Ascending aorta (tissue), 2 donors: ENCODE data around the gene TBC1D8. TPM values are rescaled to one million over a fixed set of nuclear protein-coding genes. Genes with fewer than 3 reads are reported as not detected.
A peak's percentile ranks its signal among the peaks of the same experiment; 100 is the strongest.
"Not testable (repeated sequence)": the region's sequence is repeated elsewhere in the genome, so short reads cannot be mapped to it uniquely, and the experiment has no call there.

ENCODE experiments used
- DNase-seq, 2 donors: peaks; one replicate each; pipeline ENCODE4 v3.0.0-alpha.2; 2019; ENCODE audit warnings: low spot score in 2 of 2
- H3K27ac ChIP-seq, 2 donors: fragments of 200-600 bp; sonication (generic); one replicate each; pipeline ENCODE4 v1.5.1; 2016 to 2017; ENCODE audit warnings: mild to moderate bottlenecking in 1 of 2
- H3K27me3 ChIP-seq: fragments of 200-600 bp; sonication (generic); one replicate; pipeline ENCODE4 v1.5.1; 2017
- H3K36me3 ChIP-seq, 2 donors: fragments of 200-600 bp; sonication (generic); one replicate each; pipeline ENCODE4 v1.5.1; 2016
- H3K4me1 ChIP-seq, 2 donors: fragments of 200-600 bp; sonication (generic); one replicate each; pipeline ENCODE4 v1.5.1; 2016 to 2017; ENCODE audit warnings: mild to moderate bottlenecking in 1 of 2
- H3K4me3 ChIP-seq, 2 donors: fragments of 200-600 bp; sonication (generic); one replicate each; pipeline ENCODE4 v1.5.1; 2016 to 2017; ENCODE audit warnings: mild to moderate bottlenecking in 1 of 2
- H3K9me3 ChIP-seq, 2 donors: fragments of 200-600 bp; sonication (generic); one replicate each; pipeline ENCODE4 v1.5.1; 2016
- intact Hi-C: fragments of 100-400 bp; cut with DNase I; formaldehyde crosslinking; loops from one replicate; pipeline ENCODE4 v1.15.1; 2023
- total RNA-seq: library from RNA; depleted of rRNA; stranded (reverse); fragments of >200 nt; gene quantifications from one replicate; pipeline ENCODE4 v1.1.0, GENCODE V29; 2016
- TF ChIP-seq, protein P1 (sequence below), 3 experiments: fragments of 200-600 bp in 2 of 3; fragments of 450-650 bp in 1 of 3; sonication (generic) in 2 of 3; IDR thresholded peaks; one replicate each; pipeline ENCODE4 v1.5.1; 2016 to 2019; ENCODE audit warnings: antibody characterized with exemption in 3 of 3, mild to moderate bottlenecking in 1 of 3, moderate library complexity in 1 of 3

Gene TBC1D8
- total RNA-seq, 1 donor from 2014 or later: 17.8 TPM

DNA sequence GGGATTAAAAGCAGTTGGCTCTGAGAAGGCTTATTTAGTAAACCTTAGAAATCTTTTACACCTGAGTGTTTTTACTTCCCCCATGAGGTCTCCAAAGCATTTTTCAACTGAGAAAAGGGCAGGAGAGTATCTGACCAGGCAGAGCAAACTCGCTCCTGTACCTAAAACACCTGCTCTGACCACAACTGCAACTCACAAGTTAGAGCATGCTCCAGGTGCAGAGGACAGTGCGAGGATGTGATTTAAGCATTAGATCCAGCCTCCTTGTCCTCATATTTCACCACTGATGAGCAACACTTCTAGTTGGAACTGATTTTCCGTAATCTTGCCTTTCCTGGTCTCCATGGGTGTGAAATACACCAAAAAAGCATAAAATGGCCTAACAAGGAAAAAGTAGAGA, 34.5 kb upstream of the TBC1D8 start:
- Histone ChIP-seq H3K27ac (no peak overlapping the region), H3K27me3 (no peaks in the 10 kb centered on the region), H3K4me3 (no peak overlapping the region), H3K9me3 (no peaks in the 10 kb centered on the region), H3K4me1 (no peaks in the 10 kb centered on the region), H3K36me3 (no peaks in the 10 kb centered on the region)
- TF ChIP-seq, protein P1, sequence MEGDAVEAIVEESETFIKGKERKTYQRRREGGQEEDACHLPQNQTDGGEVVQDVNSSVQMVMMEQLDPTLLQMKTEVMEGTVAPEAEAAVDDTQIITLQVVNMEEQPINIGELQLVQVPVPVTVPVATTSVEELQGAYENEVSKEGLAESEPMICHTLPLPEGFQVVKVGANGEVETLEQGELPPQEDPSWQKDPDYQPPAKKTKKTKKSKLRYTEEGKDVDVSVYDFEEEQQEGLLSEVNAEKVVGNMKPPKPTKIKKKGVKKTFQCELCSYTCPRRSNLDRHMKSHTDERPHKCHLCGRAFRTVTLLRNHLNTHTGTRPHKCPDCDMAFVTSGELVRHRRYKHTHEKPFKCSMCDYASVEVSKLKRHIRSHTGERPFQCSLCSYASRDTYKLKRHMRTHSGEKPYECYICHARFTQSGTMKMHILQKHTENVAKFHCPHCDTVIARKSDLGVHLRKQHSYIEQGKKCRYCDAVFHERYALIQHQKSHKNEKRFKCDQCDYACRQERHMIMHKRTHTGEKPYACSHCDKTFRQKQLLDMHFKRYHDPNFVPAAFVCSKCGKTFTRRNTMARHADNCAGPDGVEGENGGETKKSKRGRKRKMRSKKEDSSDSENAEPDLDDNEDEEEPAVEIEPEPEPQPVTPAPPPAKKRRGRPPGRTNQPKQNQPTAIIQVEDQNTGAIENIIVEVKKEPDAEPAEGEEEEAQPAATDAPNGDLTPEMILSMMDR (IDR thresholded peaks at IDR 0.05): no peak
- no peak for DNase-seq
- intact Hi-C loops: no loop called here

DNA sequence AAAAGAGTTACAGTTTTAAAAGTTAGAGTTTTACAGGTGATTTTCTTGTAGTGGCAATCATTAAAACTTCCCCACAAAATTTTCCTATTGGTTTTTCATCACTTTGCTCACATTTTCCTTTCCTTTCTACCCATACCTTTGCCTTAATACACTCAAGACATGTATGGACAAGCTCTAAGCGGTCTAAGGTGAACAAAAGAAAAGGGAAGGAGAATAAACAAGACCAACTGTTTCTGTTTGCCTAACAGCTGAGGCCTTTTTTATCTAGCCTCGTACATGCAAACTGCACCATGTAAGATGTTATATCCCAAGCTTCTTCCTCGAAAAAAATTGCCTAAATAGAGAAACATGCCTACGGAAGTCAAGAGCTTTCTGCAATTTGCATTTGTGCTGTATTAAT, 33.9 kb upstream of the TBC1D8 start:
- Histone ChIP-seq H3K36me3 (no peaks in the 10 kb centered on the region), H3K27me3 (no peaks in the 10 kb centered on the region), H3K9me3 (no peaks in the 10 kb centered on the region), H3K4me1 (no peaks in the 10 kb centered on the region), H3K27ac (no peak overlapping the region), H3K4me3 (no peak overlapping the region)
- TF ChIP-seq, protein P1 (IDR thresholded peaks at IDR 0.05): no peak
- DNase-seq: no peak
- intact Hi-C loops: no loop called here

DNA sequence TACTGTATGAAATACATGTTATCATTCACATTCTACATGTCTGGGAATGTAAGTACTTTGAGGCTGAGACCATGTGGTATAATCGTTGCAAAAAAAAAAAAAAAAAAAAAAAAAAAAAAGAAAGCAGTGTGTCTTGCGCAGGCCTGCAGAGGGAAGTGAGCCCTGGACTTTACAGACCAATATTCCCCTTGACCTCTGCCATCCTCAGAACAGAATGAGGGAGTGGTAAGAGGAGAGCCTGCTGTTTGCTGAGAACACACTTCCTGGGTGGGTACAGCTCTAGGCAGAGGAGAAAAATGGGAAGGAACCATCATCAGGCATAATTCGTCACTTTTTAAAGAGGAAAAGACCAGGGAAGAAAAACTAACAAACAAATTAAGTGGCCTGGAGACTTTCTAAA, 28.8 kb upstream of the TBC1D8 start:
- Histone ChIP-seq H3K4me1 (peaks cover 0 to 3% of the 10 kb centered on the region in 2 donors), H3K27me3 (no peaks in the 10 kb centered on the region), H3K9me3 (no peaks in the 10 kb centered on the region), H3K4me3 (no peak overlapping the region), H3K36me3 (no peaks in the 10 kb centered on the region), H3K27ac (no peak overlapping the region)
- intact Hi-C loops: no loop called here
- TF ChIP-seq, protein P1 (IDR thresholded peaks at IDR 0.05): no peak
- no peak for DNase-seq

DNA sequence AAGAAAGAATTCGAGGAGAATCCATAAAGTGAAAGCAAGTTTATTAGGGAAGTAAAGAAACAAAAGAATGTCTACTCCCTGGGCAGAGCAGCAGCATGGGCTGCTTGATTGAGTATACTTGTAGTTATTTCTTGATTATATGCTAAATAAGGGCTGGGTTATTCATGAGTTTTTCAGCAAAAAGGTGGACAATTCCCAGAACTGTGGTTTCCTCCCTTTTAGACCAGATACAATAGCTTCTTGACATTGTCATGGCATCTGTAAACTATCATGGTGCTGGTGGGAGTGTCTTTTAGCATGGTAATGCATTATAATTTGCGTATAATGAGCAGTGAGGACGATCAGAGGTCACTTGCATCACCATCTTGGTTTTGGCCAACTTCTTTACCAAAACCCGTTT, 25.6 kb upstream of the TBC1D8 start:
- Histone ChIP-seq H3K27ac (no peak overlapping the region), H3K4me3 (no peak overlapping the region), H3K27me3 (no peaks in the 10 kb centered on the region), H3K4me1 (peaks cover 0 to 6% of the 10 kb centered on the region in 2 donors), H3K9me3 (peaks cover 0 to 3% of the 10 kb centered on the region in 2 donors), H3K36me3 (no peaks in the 10 kb centered on the region)
- TF ChIP-seq, protein P1 (IDR thresholded peaks at IDR 0.05): no peak
- no peak for DNase-seq
- intact Hi-C loops: no loop called here

DNA sequence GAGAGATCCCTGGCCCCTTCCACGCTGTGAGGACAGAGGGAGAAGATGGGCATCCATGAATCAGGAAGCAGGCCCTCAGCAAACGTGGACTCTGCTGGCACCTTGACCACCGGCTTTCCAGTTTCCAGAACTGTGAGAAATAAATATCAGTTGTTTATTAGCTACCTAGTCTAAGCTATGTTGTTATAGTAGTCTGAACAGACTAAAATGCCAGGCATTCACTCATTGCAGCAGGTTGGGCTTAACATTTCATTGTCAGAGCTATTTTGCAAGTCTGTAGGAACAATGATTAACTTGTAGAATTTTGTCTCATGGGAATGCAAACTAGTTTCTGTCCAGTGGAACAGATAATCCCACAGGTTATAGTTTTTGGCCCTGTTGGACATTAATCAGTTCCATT, 24.8 kb upstream of the TBC1D8 start:
- Histone ChIP-seq H3K9me3 (peaks cover 0 to 3% of the 10 kb centered on the region in 2 donors), H3K36me3 (no peaks in the 10 kb centered on the region), H3K4me3 (no peak overlapping the region), H3K4me1 (peaks cover 0 to 6% of the 10 kb centered on the region in 2 donors), H3K27me3 (no peaks in the 10 kb centered on the region), H3K27ac (no peak overlapping the region)
- TF ChIP-seq, protein P1 (IDR thresholded peaks at IDR 0.05): no peak
- intact Hi-C loops: no loop called here
- no peak for DNase-seq

DNA sequence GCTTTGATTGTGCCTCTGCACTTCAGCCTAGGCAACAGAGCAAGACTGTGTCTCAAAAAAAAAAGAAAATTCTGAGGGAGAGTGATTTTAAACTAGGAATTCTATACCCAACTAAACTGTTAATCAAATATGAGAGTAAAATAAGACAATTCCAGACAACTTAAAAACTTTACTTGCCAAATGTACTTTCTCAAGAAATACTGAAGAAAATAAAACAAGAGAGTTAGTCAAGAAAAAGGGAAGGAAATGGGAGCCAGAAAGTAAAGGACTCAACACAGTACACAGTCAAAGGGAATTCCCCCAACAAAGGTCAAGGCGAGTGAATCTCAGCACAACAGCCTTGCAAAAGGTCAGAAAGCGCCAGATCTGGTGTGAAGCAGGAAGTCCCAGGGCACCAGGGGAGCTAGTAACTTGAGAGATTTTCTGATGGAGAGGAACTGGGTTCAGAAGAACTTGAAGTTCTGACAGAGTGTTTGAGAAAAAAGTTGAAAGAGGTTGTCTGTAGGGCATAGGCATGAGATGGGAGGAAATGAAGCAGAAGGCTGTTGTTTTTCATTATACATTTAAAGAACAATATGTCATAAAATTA, 22.6 kb upstream of the TBC1D8 start:
- peak overlapping the region in 1 of 2 donors; percentile 35 for H3K27ac ChIP-seq
- no peak for DNase-seq
- H3K4me3 ChIP-seq: no peak overlapping the region
- peaks cover 0 to 3% of the 10 kb centered on the region in 2 donors for H3K9me3 ChIP-seq
- no peaks in the 10 kb centered on the region for H3K27me3 ChIP-seq
- H3K4me1 ChIP-seq: peaks cover 0 to 6% of the 10 kb centered on the region in 2 donors
- TF ChIP-seq, protein P1 (IDR thresholded peaks at IDR 0.05): no peak
- H3K36me3 ChIP-seq: no peaks in the 10 kb centered on the region
- intact Hi-C loops: no loop called here

DNA sequence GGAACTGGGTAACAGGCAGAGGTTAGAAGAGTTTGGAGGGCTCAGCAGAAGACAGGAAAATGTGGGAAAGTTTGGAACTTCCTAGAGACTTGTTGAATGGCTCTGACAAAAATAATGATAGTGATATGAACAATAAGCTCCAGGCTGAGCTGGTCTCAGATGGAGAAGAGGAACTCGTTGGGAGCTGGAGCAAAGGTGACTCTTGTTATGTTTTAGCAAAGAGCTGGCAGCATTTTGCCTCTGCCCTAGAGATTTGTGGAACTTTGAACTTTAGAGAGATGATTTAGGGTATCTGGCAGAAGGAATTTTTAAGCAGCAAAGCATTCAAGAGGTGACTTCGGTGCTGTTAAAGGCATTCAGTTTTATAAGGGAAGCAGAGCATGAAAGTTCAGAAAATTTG, 18.6 kb upstream of the TBC1D8 start:
- H3K27me3 ChIP-seq, H3K4me1 ChIP-seq, intact Hi-C loops, H3K4me3 ChIP-seq, H3K36me3 ChIP-seq, DNase-seq, H3K27ac ChIP-seq: not testable (repeated sequence)
- peaks cover 0 to 13% of the 10 kb centered on the region in 2 donors for H3K9me3 ChIP-seq
